NCI-H1417 treated with DMSO at 0.1 percent for 48 hours (cell line): ENCODE measurements around the gene FOXB2.

ENCODE experiments used
- DNase-seq: peaks from one replicate; lab custom pipeline; 2025; lab: John Stamatoyannopoulos, UW

The FOXB2 gene

DNA sequence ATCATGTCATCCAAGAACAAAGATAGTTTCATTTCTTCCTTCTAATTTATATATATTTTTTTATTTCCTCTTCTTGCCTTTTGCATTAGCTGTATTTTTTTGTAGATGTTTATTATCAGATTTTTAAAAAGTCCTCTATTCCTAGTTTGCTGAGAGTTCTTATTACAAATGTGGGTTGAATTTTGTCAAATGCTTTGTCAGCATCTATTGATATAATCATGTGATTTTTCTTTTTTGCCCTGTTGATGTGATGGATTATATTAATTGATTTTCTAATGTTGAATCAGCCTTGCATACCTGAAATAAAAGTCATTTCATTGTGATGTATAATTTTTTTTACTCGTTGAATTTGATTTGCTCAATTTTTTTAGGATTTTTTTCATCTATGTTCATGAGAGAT is 46.9 kb downstream of the FOXB2 start:
- DNase-seq = no peak
